SH-SY5Y (cell line): ENCODE results near the gene ZNF579.

Experiments used
- GATA2 ChIP-seq: IDR thresholded peaks from 2 replicates; pipeline ENCODE4 v1.6.1; 2011; ENCODE audit warnings: mild to moderate bottlenecking, low read depth, low read length
- GATA3 ChIP-seq: IDR thresholded peaks from 2 replicates; pipeline ENCODE4 v1.6.1; 2011; ENCODE audit warnings: low read depth, mild to moderate bottlenecking, low read length, moderate library complexity

The ZNF579 gene

DNA sequence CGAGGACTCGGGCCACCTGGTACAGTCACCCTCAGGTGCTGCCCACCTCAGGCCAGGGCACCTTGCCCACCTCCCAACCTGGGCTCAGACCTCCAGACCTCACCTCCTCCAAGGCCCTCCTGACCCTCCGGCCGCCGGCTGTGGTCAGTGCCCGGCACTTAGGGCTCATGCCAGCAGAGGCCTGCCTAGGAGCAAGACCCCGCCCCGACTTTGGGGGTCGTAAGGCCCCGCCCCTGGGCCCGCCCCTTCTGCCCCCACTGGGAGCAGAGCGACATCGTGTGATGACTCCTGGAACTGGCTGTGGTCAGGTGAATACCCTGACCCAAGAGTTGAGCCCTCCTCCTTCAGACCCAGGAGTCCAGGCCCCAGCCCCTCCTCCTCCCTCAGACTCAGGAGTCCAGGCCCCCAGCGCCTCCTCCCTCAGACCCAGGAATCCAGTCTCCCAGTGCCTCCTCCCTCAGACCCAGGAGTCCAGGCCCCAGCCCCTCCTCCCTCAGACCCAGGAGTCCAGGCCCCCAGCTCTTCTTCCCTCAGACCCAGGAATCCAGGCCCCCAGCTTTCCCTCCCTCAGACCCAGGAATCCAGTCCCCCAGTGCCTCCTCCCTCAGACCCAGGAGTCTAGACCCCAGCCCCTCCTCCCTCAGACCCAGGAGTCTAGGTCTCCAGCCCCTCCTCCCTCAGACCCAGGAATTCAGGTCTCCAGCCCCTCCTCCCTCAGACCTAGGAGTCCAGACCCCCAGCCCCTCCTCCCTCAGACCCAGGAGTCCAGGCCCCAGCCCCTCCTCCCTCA lies 43.5 kb downstream of the ZNF579 start, which contains the start of gene SBK2:
Gene SBK2 (minus strand): TSS at position 183 of the 790 bp plus-strand sequence. CDS start 839 bp downstream, outside the sequence.
- TF ChIP-seq GATA2 (no peak), GATA3 (no peak)

DNA sequence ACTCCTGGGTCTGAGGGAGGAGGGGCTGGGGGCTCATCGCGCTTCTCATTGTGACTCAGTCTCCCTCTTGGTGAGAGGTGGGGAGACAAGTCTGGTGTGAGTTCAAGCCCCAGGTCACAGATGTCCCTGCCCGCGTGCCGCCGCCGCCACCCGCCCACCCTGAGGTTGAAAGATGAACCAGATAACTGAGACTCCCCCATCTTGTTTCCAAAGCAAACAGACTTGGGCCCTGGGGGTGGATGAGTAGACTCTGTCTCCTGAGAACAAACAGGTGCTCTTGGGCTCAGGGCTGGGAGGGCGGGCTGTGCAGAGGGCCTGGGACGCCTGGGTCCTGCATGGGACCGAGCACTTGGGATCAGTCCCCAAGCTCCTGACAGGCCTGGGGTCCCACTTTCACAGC lies 44.3 kb downstream of the ZNF579 start:
- TF ChIP-seq GATA2 (no peak), GATA3 (no peak)

DNA sequence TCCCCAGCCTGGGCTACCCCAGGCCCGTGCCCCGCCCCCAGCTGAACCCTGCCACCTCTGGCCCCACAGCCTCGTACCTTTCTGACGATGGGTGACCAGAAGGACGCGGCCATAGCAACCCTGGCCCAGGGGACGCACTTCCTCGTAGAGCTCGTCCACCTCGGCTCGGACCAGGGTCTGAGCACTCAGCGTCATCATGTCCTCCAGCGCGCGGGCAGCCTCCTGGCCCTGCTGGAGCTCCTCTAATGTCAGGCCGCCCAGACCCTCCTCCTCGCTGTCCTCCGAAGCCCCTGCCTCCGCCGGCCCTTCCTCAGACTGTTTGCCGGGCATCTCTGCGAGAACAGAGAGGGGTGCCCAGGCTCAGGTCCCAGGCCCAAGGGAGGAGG lies 44.7 kb downstream of the ZNF579 start:
- no peak for TF ChIP-seq GATA3
- no peak for TF ChIP-seq GATA2

DNA sequence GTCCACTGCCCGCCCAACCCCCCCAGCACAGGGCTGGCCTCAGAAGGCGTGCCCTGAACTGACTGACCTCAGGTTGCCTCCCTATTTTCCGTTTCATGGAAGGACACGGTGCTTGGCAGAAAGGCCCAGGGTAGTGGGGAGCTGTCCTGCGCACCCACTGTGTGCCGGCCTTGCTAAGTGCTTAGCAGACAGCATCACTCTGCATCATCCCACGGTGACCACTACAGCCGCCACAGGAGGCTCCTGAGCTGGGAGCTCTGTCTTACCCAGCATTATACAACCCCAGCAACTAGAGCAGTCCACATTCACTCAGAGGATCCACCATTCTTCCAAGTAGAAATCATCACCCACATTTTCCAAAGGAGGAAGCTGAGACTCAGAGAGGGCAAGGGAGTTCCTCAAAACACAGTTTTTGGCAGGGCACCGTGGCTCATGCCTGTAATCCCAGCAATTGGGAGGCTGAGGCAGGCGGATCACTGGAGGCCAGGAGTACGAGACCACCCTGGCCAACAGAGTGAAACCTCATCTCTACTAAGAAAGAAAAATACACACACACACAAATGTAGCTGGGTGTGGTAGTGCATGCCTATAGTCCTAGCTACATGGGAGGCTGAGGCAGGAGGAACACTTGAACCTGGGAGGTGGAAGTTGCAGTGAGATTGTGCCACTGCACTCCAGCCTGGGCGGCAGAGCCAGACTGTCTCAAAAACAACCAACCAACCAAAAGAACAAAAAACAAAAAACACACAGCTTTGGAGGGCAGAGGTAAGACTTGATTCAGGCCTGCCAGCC lies 45.3 kb downstream of the ZNF579 start:
- TF ChIP-seq GATA3: no peak

DNA sequence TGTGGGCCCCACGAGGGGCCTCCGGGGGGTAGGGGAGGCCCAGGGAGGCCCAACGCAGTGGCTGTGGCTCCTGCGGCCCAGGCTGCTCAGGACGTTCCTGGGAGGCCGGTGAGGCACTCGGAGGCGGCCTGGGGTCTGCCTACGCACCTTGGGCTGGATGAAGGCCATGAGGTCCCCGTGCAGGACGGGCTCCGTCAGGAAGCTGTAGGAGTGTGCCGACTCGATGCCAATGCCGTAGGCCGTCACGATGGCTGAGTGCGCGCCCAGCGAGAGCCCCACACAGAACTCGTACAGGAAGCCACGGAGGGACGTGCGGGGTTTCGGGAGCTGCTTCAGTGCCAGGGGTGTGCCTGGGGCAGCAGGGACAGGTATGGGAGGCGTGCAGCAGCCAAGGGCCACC lies 49.7 kb downstream of the ZNF579 start:
- TF ChIP-seq GATA2: no peak
- TF ChIP-seq GATA3: no peak

DNA sequence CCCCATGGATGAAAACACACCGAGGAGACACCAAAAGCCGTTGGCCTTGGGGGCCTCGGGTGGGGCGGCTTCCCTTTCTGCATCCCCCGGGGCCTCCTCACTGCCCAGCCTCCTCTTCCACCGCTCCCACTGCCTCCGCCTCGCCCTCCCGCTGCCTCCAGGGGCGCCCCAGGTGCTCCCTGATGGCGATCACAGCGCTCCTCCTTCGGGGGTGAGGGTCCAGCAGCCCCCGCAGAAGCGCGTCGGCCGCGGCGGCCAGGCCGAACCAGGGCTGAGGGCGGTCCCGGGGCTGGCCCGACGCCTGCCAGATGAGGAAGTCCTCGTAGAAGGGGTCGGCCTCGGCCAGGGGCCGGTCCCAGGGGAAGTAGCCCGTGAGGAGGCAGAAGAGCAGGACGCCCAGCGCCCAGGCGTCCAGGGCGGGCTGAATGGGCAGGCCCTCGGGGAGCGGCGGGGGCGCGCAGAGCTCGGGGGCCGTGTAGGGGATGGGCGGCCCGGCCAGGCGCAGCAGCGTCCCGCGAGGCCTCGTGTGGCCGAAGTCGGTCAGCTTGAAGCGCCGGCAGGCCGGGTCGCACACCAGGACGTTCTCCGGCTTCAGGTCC lies 50.9 kb downstream of the ZNF579 start:
- TF ChIP-seq GATA3: no peak

DNA sequence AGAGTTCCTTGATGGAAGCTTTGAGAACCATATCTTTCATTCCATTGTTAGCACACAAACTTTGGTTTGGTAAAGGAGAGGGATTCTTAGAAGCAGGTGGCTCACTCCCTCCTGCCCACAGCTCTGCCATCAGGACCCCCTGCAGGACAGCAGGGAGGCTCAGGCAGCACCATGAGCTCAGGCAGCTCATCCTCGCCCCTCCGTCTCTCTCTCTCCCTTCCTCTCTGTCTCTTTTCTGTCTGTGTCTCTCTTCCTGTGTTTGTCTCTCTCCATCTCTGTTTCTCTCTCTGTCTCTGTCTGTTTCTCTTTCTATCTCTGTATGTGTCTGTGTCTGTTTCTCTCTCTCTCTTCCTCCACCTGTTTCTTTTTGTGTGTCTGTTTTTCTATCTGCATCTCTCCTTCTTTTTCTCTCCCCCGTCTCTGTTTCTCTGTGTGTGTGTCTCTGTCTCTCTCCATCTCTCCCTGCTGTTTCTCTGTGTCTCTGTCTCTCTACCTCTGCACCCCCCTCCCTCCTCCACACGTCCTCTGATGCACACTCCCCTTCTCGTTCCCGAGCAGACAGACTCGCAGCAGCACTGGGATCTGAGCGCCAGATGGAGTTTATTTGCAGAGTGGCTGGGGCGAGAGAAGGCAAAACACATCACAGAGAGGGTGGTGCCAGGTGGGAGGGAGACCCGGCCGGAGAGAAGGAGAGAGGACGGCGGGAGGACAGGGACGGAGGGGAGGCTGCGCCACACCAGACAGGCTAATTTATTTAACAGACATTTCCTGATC lies 52.4 kb downstream of the ZNF579 start:
- TF ChIP-seq GATA3: no peak
- no peak for TF ChIP-seq GATA2

DNA sequence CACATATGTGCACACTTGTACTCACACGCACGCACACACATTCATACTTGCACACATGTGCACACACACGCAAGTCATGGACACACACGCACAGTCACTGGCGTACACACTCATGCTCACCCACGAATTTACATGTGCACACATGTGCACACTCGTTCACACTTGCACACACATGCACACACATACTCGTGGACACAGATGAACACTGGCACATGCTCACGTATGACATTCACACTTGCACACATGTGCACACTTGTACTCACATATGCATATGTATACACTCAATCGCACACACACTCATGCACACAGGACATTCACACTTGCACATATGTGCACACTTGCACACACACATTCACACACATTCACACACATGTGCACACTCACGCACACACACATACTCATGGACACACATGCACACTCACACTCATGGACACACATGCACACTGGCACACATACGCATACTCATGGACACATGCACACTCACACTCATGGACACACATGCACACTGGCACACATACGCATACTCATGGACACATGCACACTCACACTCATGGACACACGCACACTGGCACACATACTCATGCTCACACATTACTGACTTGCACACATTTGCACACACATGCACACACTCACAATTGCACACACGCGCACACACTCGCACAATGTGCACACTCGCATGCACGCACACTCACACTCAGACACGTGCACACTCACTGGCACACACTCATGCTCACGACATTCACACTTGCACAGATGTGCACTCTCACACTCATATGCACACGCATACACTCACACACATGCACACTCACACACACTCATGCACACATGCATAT lies 53.2 kb downstream of the ZNF579 start:
- no peak for TF ChIP-seq GATA3
- TF ChIP-seq GATA2: no peak
